SK-N-SH (cell line): ENCODE data around the gene ANKUB1. TPM values are rescaled to one million over a fixed set of nuclear protein-coding genes. Genes with fewer than 3 reads are reported as not detected.

Source experiments
- CTCF ChIA-PET: fragments of 300-600, 350-600 bp; formaldehyde crosslinking; extraction: SDS; loops from one replicate; lab custom pipeline; 2021; lab: Yijun Ruan, JAX
- POLR2A ChIA-PET: fragments of 350-600 bp; sonication (Branson Sonifier 250); formaldehyde crosslinking; extraction: SDS; loops from one replicate; lab custom pipeline; 2020; ENCODE audit warnings: antibody characterized with exemption, inconsistent platforms; lab: Yijun Ruan, JAX
- DNase-seq: peaks from one replicate; pipeline ENCODE4 v3.0.0; 2012
- H2AFZ ChIP-seq: fragments of 200-600 bp; sonication (generic); 2 replicates; pipeline ENCODE4 v1.8.1; 2016; ENCODE audit warnings: antibody characterized with exemption, mild to moderate bottlenecking, low read depth
- H3F3A ChIP-seq: fragments of 200-600 bp; sonication (generic); replicated peaks from 2 replicates; pipeline ENCODE3; 2016; ENCODE audit warnings: antibody characterized with exemption, mild to moderate bottlenecking; ENCODE audit not compliant: insufficient read depth
- H3K27ac ChIP-seq, 2 experiments: fragments of 200-500 bp in 1 of 2; fragments of 200-600 bp in 1 of 2; sonication (Bioruptor generic) in 1 of 2; sonication (generic), shearing (Covaris generic) in 1 of 2; 2 replicates each; pipeline versions ENCODE4 v1.5.1 to v1.6.1; 2014 to 2016; ENCODE audit warnings: low read depth in 2 of 2, inconsistent platforms in 1 of 2, low read length in 1 of 2, mild to moderate bottlenecking in 1 of 2, mixed read lengths in 1 of 2
- H3K27me3 ChIP-seq: fragments of 200-600 bp; sonication (generic), shearing (Covaris generic); 2 replicates; pipeline ENCODE4 v1.6.1; 2016; ENCODE audit warnings: mixed run types; ENCODE audit not compliant: insufficient read depth
- H3K36me3 ChIP-seq, 2 experiments: fragments of 200-500 bp in 1 of 2; fragments of 200-600 bp in 1 of 2; sonication (Bioruptor generic) in 1 of 2; sonication (generic) in 1 of 2; replicated peaks in 1 of 2; 2 replicates each; pipeline versions ENCODE3 to v1.5.1; 2014 to 2016; ENCODE audit warnings: low read length in 1 of 2, mild to moderate bottlenecking in 1 of 2; ENCODE audit not compliant: insufficient read depth in 2 of 2, control insufficient read depth in 1 of 2
- H3K4me1 ChIP-seq, 2 experiments: fragments of 200-500 bp in 1 of 2; fragments of 200-600 bp in 1 of 2; sonication (Bioruptor generic) in 1 of 2; sonication (generic), shearing (Covaris generic) in 1 of 2; 2 replicates each; pipeline versions ENCODE4 v1.5.1 to v1.6.1; 2014 to 2016; ENCODE audit warnings: low read depth in 1 of 2, low read length in 1 of 2, mixed run types in 1 of 2; ENCODE audit not compliant: insufficient read depth in 2 of 2, control insufficient read depth in 1 of 2
- H3K4me2 ChIP-seq: fragments of 200-600 bp; sonication (generic), shearing (Covaris generic); 2 replicates; pipeline ENCODE4 v1.6.1; 2017; ENCODE audit warnings: mixed run types
- H3K4me3 ChIP-seq, 2 experiments: fragments of 200-500 bp in 1 of 2; fragments of 200-600 bp in 1 of 2; sonication (Bioruptor generic) in 1 of 2; sonication (generic), shearing (Covaris generic) in 1 of 2; 2 replicates each; pipeline versions ENCODE4 v1.5.1 to v1.8.1; 2014 to 2016; ENCODE audit warnings: low read depth in 2 of 2, inconsistent platforms in 1 of 2, low read length in 1 of 2, mild to moderate bottlenecking in 1 of 2, mixed read lengths in 1 of 2, moderate library complexity in 1 of 2
- H3K79me2 ChIP-seq: fragments of 200-600 bp; sonication (generic); 2 replicates; pipeline ENCODE4 v1.8.1; 2017; ENCODE audit warnings: mild to moderate bottlenecking; ENCODE audit not compliant: insufficient read depth
- H3K9ac ChIP-seq: fragments of 200-600 bp; sonication (generic); 2 replicates; pipeline ENCODE4 v1.6.1; 2017; ENCODE audit warnings: mixed run types
- H3K9me2 ChIP-seq: fragments of 200-600 bp; sonication (generic); 2 replicates; pipeline ENCODE4 v1.6.1; 2017; ENCODE audit warnings: mixed run types
- H3K9me3 ChIP-seq: fragments of 200-600 bp; sonication (generic); 2 replicates; pipeline ENCODE4 v1.6.1; 2017; ENCODE audit warnings: mixed run types, mild to moderate bottlenecking, moderate library complexity
- H4K20me1 ChIP-seq: fragments of 200-600 bp; sonication (generic); 2 replicates; pipeline ENCODE4 v1.6.1; 2017; ENCODE audit warnings: mild to moderate bottlenecking, mixed run types; ENCODE audit not compliant: insufficient read depth
- CHD2 ChIP-seq: fragments of 150-350 bp; IDR thresholded peaks from 2 replicates; pipeline ENCODE4 v1.6.1; 2018; ENCODE audit warnings: low read length; ENCODE audit not compliant: partially characterized antibody
- CTCF ChIP-seq: fragments of 200-600 bp; sonication (generic); IDR thresholded peaks from 2 replicates; pipeline ENCODE4 v1.6.1; 2017; ENCODE audit warnings: antibody characterized with exemption, mild to moderate bottlenecking, moderate library complexity
- ELF1 ChIP-seq: IDR thresholded peaks from 2 replicates; pipeline ENCODE4 v1.4.0; 2012
- FOSL2 ChIP-seq: IDR thresholded peaks from 2 replicates; pipeline ENCODE4 v1.4.0; 2012; ENCODE audit warnings: low read depth, mild to moderate bottlenecking, moderate library complexity, borderline replicate concordance
- FOXJ3 ChIP-seq: sonication (generic); formaldehyde crosslinking; IDR thresholded peaks from 2 replicates; pipeline ENCODE4 v1.5.1; 2020; ENCODE audit warnings: mild to moderate bottlenecking, missing genetic modification reagents
- GABPA ChIP-seq: IDR thresholded peaks from 2 replicates; pipeline ENCODE4 v1.4.0; 2012; ENCODE audit warnings: low read depth, mild to moderate bottlenecking
- GATA2 ChIP-seq: sonication (generic); formaldehyde crosslinking; IDR thresholded peaks from 2 replicates; pipeline ENCODE4 v1.5.0; 2020; ENCODE audit warnings: mild to moderate bottlenecking, missing genetic modification reagents
- MXI1 ChIP-seq: IDR thresholded peaks from 2 replicates; pipeline ENCODE4 v1.6.1; 2012; ENCODE audit warnings: mild to moderate bottlenecking, low read depth, low read length, improper control_type of control experiment
- NRF1 ChIP-seq: IDR thresholded peaks from 2 replicates; pipeline ENCODE4 v1.6.1; 2012; ENCODE audit warnings: low read depth, mild to moderate bottlenecking, low read length
- PBX3 ChIP-seq: IDR thresholded peaks from 2 replicates; pipeline ENCODE4; 2012
- RCOR1 ChIP-seq: fragments of 150-350 bp; IDR thresholded peaks from 2 replicates; pipeline ENCODE4 v1.6.1; 2017; ENCODE audit warnings: antibody characterized with exemption, low read length
- SIN3A ChIP-seq: IDR thresholded peaks from 2 replicates; pipeline ENCODE4 v1.6.1; 2012; ENCODE audit warnings: low read depth, mild to moderate bottlenecking, low read length, moderate library complexity, borderline replicate concordance
- TEAD4 ChIP-seq: IDR thresholded peaks from 2 replicates; pipeline ENCODE4 v1.4.0; 2012; ENCODE audit warnings: mild to moderate bottlenecking, borderline replicate concordance; ENCODE audit not compliant: insufficient read depth
- polyA plus RNA-seq, 3 experiments: library from polyadenylated mRNA; depleted of rRNA; stranded (reverse); fragments of >200 nt; gene quantifications; 2 replicates each; pipeline ENCODE4 v1.2.3, GENCODE V29; 2012
- TF ChIP-seq, protein P1 (sequence below): IDR thresholded peaks from 2 replicates; pipeline ENCODE4 v1.6.1; 2012; ENCODE audit warnings: mild to moderate bottlenecking, low read depth, low read length, moderate library complexity
- TF ChIP-seq, protein P2 (sequence below): fragments of 150-350 bp; IDR thresholded peaks from 2 replicates; pipeline ENCODE4 v1.6.1; 2017; ENCODE audit warnings: antibody characterized with exemption, low read length, low read depth, borderline replicate concordance
- TF ChIP-seq, protein P3 (sequence below): IDR thresholded peaks from 2 replicates; pipeline ENCODE4 v1.4.0; 2012; ENCODE audit warnings: low read depth

The ANKUB1 gene
- polyA plus RNA-seq, 1 of the 3 experiments (the other 2 are of a cell fraction), result not detected

GRCh38 chr3:149753717-149754116 lies 38.6 kb downstream of the ANKUB1 start:
- peaks cover 16 to 19% of the 10 kb centered on the region in 2 experiments for H3K36me3 ChIP-seq
- peak overlapping the region; percentile 48 for H2AFZ ChIP-seq
- peaks cover 0 to 5% of the 10 kb centered on the region in 2 experiments; a peak in 3 of 4 replicates for H3K4me1 ChIP-seq
- TF ChIP-seq PBX3, result no peak
- TF ChIP-seq CTCF, result no peak
- TF ChIP-seq, protein P1, sequence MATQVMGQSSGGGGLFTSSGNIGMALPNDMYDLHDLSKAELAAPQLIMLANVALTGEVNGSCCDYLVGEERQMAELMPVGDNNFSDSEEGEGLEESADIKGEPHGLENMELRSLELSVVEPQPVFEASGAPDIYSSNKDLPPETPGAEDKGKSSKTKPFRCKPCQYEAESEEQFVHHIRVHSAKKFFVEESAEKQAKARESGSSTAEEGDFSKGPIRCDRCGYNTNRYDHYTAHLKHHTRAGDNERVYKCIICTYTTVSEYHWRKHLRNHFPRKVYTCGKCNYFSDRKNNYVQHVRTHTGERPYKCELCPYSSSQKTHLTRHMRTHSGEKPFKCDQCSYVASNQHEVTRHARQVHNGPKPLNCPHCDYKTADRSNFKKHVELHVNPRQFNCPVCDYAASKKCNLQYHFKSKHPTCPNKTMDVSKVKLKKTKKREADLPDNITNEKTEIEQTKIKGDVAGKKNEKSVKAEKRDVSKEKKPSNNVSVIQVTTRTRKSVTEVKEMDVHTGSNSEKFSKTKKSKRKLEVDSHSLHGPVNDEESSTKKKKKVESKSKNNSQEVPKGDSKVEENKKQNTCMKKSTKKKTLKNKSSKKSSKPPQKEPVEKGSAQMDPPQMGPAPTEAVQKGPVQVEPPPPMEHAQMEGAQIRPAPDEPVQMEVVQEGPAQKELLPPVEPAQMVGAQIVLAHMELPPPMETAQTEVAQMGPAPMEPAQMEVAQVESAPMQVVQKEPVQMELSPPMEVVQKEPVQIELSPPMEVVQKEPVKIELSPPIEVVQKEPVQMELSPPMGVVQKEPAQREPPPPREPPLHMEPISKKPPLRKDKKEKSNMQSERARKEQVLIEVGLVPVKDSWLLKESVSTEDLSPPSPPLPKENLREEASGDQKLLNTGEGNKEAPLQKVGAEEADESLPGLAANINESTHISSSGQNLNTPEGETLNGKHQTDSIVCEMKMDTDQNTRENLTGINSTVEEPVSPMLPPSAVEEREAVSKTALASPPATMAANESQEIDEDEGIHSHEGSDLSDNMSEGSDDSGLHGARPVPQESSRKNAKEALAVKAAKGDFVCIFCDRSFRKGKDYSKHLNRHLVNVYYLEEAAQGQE, result no peak
- TF ChIP-seq FOSL2, result no peak
- TF ChIP-seq TEAD4, result no peak
- TF ChIP-seq GATA2 (CRISPR knock-in tag), result no peak
- TF ChIP-seq RCOR1, result no peak
- no peak for TF ChIP-seq SIN3A
- TF ChIP-seq ELF1, result no peak
- TF ChIP-seq, protein P2, sequence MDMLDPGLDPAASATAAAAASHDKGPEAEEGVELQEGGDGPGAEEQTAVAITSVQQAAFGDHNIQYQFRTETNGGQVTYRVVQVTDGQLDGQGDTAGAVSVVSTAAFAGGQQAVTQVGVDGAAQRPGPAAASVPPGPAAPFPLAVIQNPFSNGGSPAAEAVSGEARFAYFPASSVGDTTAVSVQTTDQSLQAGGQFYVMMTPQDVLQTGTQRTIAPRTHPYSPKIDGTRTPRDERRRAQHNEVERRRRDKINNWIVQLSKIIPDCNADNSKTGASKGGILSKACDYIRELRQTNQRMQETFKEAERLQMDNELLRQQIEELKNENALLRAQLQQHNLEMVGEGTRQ, result no peak
- TF ChIP-seq CHD2, result no peak
- no peak for TF ChIP-seq MXI1
- TF ChIP-seq, protein P3, sequence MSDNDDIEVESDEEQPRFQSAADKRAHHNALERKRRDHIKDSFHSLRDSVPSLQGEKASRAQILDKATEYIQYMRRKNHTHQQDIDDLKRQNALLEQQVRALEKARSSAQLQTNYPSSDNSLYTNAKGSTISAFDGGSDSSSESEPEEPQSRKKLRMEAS, result no peak
- no peak for TF ChIP-seq FOXJ3 (CRISPR knock-in tag)
- no peak for TF ChIP-seq GABPA
- no peak for TF ChIP-seq NRF1
- H3K9me2 ChIP-seq, result no peaks in the 10 kb centered on the region
- H3K27ac ChIP-seq, result no peak overlapping the region
- H3K9ac ChIP-seq, result no peak overlapping the region
- ChIA-PET POLR2A (no interaction called here), CTCF (interaction anchor here (1.2 to 2.5 kb wide), 3 partner anchors 12 to 37 kb away, joined by 4 to 14 read pairs (median 14); no protein-coding TSS in a partner anchor)
- no peak for DNase-seq
- peaks cover 30% of the 10 kb centered on the region for H3K79me2 ChIP-seq
- H3K27me3 ChIP-seq, result no peaks in the 10 kb centered on the region
- no peak overlapping the region for H3K4me2 ChIP-seq
- H3K4me3 ChIP-seq, result no peak overlapping the region
- no peaks in the 10 kb centered on the region for H3K9me3 ChIP-seq
- H3F3A ChIP-seq, result no peaks in the 10 kb centered on the region
- no peaks in the 10 kb centered on the region for H4K20me1 ChIP-seq
